ENCODE measurements around the gene LOXL4. TPM values are rescaled to one million over a fixed set of nuclear protein-coding genes. Genes with fewer than 3 reads are reported as not detected.

Gene LOXL4
- polyA plus RNA-seq, 3 donors: 0.03 to 0.05 TPM; not detected in 1

DNA sequence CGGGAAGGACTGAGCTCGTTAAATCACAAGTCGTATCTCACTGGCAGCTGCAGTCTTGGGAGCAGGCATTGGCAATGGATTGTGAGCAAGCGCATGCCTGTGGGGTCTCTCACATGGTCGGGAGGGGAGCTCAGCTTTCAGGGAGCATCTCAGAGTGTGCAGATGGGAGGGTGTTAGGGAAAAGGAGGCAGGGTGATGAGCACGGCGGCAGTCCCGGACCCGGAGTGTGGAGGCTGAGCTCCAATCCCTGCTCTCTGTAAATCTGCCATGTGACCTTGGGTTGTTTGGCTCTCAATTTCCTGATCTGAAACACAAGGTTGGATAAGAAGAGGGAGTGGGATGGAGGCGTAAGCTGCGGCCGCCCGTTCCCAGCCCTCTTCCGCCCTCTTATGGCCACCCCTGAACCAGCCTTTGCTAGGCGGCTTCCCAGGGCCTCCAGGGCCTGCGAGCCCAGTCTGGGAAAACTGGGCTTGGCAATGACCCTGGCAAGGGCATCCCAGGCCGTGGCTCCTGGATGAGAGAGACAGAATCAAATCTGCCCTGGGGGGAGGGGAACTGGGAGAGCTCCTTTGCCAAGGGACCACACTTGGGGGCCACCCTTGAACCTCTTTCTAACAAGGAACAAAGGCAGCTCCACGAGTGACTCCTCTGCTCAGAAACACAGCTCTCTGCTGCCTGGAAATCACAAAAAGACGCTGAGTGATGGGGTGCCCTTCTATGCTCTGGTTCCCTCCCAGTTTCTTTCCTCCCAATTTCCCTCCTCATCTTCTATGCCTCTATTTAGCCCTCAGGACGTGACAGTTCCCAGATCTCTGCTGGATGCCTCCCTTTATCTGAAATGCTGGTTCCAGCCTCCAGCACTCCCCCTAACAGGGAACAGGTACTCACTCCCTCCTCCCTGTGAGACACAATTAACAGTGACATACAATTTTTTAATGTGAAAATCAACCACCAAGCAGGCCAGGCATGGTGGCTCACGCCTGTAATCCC, 41.7 kb upstream of the LOXL4 start:
- Mint-ChIP-seq H3K9me3 (peaks cover 0 to 7% (median 3%) of the 10 kb centered on the region in 7 donors), H3K36me3 (peaks cover 1 to 5% of the 10 kb centered on the region in 2 donors), H3K4me3 (peak overlapping the region; percentile 31 to 75), H3K27me3 (ENCODE audit: low read depth in 3 of 3) (peaks cover 21 to 28% (median 23%) of the 10 kb centered on the region in 3 donors), H3K4me1 (peaks cover 24% of the 10 kb centered on the region), H3K27ac (no peak overlapping the region)
- no peaks in the 10 kb centered on the region for H3K36me3 ChIP-seq (replicated peaks in 1 of 2; ENCODE audit: control insufficient read depth in 1 of 2, insufficient read depth in 2 of 2, low read length in 2 of 2)
- intact Hi-C loops (cut with micrococcal nuclease): loop anchor here in 1 of 2 donors (10.0 kb wide), 1 partner anchor 135 kb away; no protein-coding TSS in a partner anchor
- H3K27me3 ChIP-seq (ENCODE audit: control insufficient read depth in 2 of 2, insufficient read depth in 2 of 2, low read length in 2 of 2): peaks cover 6 to 11% of the 10 kb centered on the region in 2 donors
- peak overlapping the region; percentile 58 for H2AFZ ChIP-seq (ENCODE audit: insufficient read depth, low read depth, low read length, poor library complexity, severe bottlenecking)
- no peak overlapping the region for H3K9ac ChIP-seq (ENCODE audit: insufficient read depth, low read length, poor library complexity, severe bottlenecking)
- TF ChIP-seq, protein P1, sequence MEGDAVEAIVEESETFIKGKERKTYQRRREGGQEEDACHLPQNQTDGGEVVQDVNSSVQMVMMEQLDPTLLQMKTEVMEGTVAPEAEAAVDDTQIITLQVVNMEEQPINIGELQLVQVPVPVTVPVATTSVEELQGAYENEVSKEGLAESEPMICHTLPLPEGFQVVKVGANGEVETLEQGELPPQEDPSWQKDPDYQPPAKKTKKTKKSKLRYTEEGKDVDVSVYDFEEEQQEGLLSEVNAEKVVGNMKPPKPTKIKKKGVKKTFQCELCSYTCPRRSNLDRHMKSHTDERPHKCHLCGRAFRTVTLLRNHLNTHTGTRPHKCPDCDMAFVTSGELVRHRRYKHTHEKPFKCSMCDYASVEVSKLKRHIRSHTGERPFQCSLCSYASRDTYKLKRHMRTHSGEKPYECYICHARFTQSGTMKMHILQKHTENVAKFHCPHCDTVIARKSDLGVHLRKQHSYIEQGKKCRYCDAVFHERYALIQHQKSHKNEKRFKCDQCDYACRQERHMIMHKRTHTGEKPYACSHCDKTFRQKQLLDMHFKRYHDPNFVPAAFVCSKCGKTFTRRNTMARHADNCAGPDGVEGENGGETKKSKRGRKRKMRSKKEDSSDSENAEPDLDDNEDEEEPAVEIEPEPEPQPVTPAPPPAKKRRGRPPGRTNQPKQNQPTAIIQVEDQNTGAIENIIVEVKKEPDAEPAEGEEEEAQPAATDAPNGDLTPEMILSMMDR (IDR thresholded peaks at IDR 0.05): peak; percentile 76
- peaks cover 15 to 27% of the 10 kb centered on the region in 2 donors for H3K4me1 ChIP-seq (ENCODE audit: control insufficient read depth in 1 of 2, insufficient read depth in 2 of 2, low read length in 2 of 2)
- H3K79me2 ChIP-seq (ENCODE audit: insufficient read depth, low read length): no peaks in the 10 kb centered on the region
- WGBS (ENCODE audit: insufficient coverage): 22% methylated on average over 16 of the region's 21 CpGs
- H3K27ac ChIP-seq (ENCODE audit: low read depth in 1 of 2, low read length in 2 of 2): no peak overlapping the region
- H3K4me3 ChIP-seq (replicated peaks in 1 of 3; ENCODE audit: low read depth in 2 of 3, low read length in 3 of 3): no peak overlapping the region
- H3K9me3 ChIP-seq (replicated peaks in 1 of 2; ENCODE audit: control insufficient read depth in 1 of 2, insufficient read depth in 1 of 2, low read length in 2 of 2): peaks cover 0 to 3% of the 10 kb centered on the region in 2 donors
- DNase-seq: peak in 2 of 3 donors; percentile 48 to 53
- peak overlapping the region; percentile 12 for H3K4me2 ChIP-seq (replicated peaks; ENCODE audit: extremely low read depth, low read length, poor library complexity, severe bottlenecking)
- no peaks in the 10 kb centered on the region for H4K20me1 ChIP-seq (ENCODE audit: insufficient read depth, low read length)

DNA sequence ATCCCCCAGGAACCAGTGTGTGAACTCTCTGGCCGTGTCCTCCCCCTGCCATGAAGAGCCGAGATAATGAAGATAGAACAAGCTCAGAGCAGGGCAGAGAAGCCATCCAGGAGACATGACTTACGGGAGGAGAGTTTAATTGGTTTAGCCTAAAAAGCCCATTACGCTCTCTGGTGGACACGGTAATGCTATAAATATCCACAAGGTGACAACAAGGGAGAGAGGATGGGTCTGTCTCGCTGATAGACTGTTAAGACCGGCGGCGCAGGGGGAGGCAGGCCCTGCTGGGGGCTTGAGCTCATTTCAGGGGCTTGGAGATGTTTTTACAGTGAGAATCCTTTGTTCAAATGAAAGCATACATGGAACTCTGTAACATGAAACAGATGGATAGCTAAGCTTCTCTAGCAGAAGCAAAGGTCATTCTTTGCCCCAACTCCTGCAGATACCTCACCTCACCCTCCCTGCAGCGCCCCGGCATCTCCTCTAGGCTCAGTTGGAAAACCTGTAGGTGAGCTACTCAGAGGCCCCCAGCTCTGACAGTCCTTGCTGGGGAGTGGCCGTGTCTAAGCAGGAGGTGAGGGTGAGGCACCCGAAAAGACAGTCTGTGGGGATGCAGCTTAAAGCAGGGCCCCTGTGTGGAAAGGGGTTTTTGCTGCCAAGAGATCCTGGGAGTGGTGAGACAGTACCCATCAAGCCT, 40.8 kb upstream of the LOXL4 start:
- Histone ChIP-seq H4K20me1 (ENCODE audit: insufficient read depth, low read length) (no peaks in the 10 kb centered on the region), H3K9ac (ENCODE audit: insufficient read depth, low read length, poor library complexity, severe bottlenecking) (no peak overlapping the region), H3K4me3 (replicated peaks in 1 of 3; ENCODE audit: low read depth in 2 of 3, low read length in 3 of 3) (no peak overlapping the region), H3K27me3 (ENCODE audit: control insufficient read depth in 2 of 2, insufficient read depth in 2 of 2, low read length in 2 of 2) (peaks cover 6 to 11% of the 10 kb centered on the region in 2 donors), H3K36me3 (replicated peaks in 1 of 2; ENCODE audit: control insufficient read depth in 1 of 2, insufficient read depth in 2 of 2, low read length in 2 of 2) (no peaks in the 10 kb centered on the region), H3K27ac (ENCODE audit: low read depth in 1 of 2, low read length in 2 of 2) (no peak overlapping the region), H3K4me2 (replicated peaks; ENCODE audit: extremely low read depth, low read length, poor library complexity, severe bottlenecking) (no peak overlapping the region), H3K4me1 (ENCODE audit: control insufficient read depth in 1 of 2, insufficient read depth in 2 of 2, low read length in 2 of 2) (peaks cover 7 to 18% of the 10 kb centered on the region in 2 donors), H3K79me2 (ENCODE audit: insufficient read depth, low read length) (no peaks in the 10 kb centered on the region), H3K9me3 (replicated peaks in 1 of 2; ENCODE audit: control insufficient read depth in 1 of 2, insufficient read depth in 1 of 2, low read length in 2 of 2) (peaks cover 0 to 3% of the 10 kb centered on the region in 2 donors), H2AFZ (ENCODE audit: insufficient read depth, low read depth, low read length, poor library complexity, severe bottlenecking) (peak overlapping the region; percentile 58)
- Mint-ChIP-seq H3K36me3 (peaks cover 0 to 1% of the 10 kb centered on the region in 2 donors), H3K9me3 (peaks cover 0 to 7% (median 3%) of the 10 kb centered on the region in 7 donors), H3K27me3 (ENCODE audit: low read depth in 3 of 3) (peaks cover 23 to 28% (median 25%) of the 10 kb centered on the region in 3 donors), H3K27ac (no peak overlapping the region), H3K4me1 (peaks cover 16% of the 10 kb centered on the region), H3K4me3 (peak overlapping the region; percentile 31 to 75)
- WGBS (ENCODE audit: insufficient coverage): 69% methylated on average over 11 of the region's 13 CpGs
- TF ChIP-seq, protein P1 (IDR thresholded peaks at IDR 0.05): no peak
- intact Hi-C loops (cut with micrococcal nuclease): loop anchor here in 1 of 2 donors (10.0 kb wide), 1 partner anchor 134 kb away; no protein-coding TSS in a partner anchor
- no peak for DNase-seq
